AG09309 (cell line): ENCODE data around the gene ATPAF1.
"Not testable (repeated sequence)": the region's sequence is repeated elsewhere in the genome, so short reads cannot be mapped to it uniquely, and the experiment has no call there.

Experiments
- DNase-seq: peaks from one replicate; pipeline ENCODE4 v3.0.0-alpha.2; 2010; ENCODE audit warnings: low read depth
- H3K4me3 ChIP-seq: 2 replicates; pipeline ENCODE4 v1.5.1; 2011; ENCODE audit warnings: mild to moderate bottlenecking, low read depth, low read length, moderate library complexity; ENCODE audit not compliant: control insufficient read depth
- TF ChIP-seq, protein P1 (sequence below): IDR thresholded peaks from 2 replicates; pipeline ENCODE4 v1.5.1; 2011; ENCODE audit warnings: mild to moderate bottlenecking, low read depth, low read length, inconsistent platforms; ENCODE audit not compliant: insufficient read depth, control insufficient read depth; ENCODE audit errors: missing control alignments

The ATPAF1 gene

DNA sequence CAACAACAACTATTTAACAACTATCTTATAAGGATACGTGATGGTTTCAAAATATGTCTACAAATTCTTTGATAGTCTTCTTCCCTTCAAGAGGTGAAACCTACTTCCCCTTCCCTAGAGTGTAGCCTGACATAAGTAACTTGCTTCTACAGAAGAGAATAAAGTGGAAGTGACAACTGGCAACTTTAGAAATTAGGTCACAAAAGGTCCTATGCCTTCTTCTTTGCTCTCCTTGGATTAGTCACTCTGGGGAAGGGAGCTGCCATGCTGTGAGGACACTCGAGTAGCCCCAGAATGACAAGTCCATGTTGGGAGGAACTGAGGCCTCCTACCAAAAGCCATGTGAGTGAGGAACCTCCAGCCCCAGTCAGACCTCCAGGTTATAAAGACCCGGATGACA, 31.5 kb upstream of the ATPAF1 start:
- no peak overlapping the region for H3K4me3 ChIP-seq
- no peak for DNase-seq
- TF ChIP-seq, protein P1, sequence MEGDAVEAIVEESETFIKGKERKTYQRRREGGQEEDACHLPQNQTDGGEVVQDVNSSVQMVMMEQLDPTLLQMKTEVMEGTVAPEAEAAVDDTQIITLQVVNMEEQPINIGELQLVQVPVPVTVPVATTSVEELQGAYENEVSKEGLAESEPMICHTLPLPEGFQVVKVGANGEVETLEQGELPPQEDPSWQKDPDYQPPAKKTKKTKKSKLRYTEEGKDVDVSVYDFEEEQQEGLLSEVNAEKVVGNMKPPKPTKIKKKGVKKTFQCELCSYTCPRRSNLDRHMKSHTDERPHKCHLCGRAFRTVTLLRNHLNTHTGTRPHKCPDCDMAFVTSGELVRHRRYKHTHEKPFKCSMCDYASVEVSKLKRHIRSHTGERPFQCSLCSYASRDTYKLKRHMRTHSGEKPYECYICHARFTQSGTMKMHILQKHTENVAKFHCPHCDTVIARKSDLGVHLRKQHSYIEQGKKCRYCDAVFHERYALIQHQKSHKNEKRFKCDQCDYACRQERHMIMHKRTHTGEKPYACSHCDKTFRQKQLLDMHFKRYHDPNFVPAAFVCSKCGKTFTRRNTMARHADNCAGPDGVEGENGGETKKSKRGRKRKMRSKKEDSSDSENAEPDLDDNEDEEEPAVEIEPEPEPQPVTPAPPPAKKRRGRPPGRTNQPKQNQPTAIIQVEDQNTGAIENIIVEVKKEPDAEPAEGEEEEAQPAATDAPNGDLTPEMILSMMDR: no peak

DNA sequence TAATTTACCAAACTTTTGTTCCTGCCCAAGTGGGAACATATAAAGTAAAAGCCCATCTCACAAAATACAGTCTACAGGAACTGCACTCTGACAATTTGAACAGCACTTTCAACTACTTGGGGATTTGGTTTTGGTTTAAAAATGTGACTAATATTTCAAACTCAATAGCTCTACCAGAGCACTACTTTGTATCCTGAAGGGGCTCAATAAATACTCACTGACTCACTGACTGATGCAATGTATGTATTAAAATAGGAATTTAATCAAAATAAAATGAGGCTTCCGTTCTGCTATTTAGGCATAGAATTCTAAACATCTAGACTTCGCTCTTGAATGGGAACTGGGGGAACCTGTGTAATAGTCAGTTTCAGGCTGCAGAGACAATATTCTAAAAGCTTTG, 28.9 kb upstream of the ATPAF1 start:
- no peak overlapping the region for H3K4me3 ChIP-seq
- no peak for DNase-seq
- TF ChIP-seq, protein P1: no peak

DNA sequence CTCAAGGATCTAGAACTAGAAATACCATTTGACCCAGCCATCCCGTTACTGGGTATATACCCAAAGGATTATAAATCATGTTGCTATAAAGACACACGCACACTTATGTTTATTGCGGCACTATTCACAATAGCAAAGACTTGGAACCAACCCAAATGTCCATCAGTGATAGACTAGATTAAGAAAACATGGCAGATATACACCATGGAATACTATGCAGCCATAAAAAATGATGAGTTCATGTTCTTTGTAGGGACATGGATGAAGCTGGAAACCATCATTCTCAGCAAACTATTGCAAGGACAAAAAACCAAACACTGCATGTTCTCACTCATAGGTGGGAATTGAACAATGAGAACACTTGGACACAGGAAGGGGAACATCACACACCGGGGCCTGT, 26.5 kb upstream of the ATPAF1 start:
- not testable (repeated sequence) for DNase-seq

GRCh38 chr1:46692811-46693770, 24.9 kb upstream of the ATPAF1 start:
- no peak overlapping the region for H3K4me3 ChIP-seq
- DNase-seq: no peak
- TF ChIP-seq, protein P1: no peak

More for the DNA sequence above, 26.5 kb upstream of the ATPAF1 start:
- H3K4me3 ChIP-seq: not testable (repeated sequence)

GRCh38 chr1:46691997-46692790, 24.0 kb upstream of the ATPAF1 start:
- TF ChIP-seq, protein P1: peak; percentile 22
- H3K4me3 ChIP-seq: no peak overlapping the region
- DNase-seq: no peak

DNA sequence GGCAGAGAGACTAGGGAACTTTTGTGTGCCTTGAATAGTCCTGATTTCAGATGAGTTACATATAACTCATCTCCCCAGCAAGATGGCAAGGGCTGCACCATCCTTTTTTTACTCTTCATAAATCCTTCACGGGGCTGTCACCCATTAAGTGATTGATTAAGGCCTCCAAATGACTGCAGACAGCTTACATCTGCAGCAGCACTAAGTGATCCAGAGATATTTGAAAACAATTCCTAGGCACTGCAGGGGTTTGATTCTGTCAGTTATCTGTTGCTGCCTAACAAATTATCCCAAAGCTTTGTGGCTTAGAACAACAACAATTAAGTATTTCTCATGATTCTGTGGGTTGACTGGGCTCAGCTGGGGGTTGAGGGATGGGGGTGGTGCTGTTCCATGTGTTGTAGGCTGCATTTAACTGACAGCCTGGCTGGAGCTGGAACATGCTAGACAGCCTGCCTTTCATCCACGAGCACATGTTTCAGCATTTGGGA, 22.8 kb upstream of the ATPAF1 start:
- no peak for DNase-seq
- no peak overlapping the region for H3K4me3 ChIP-seq
- TF ChIP-seq, protein P1: no peak
